ENCODE measurements around the gene PADI3.

- TF ChIP-seq YY1 (IDR thresholded peaks at IDR 0.05; ENCODE audit: insufficient read depth, insufficient read length), result no peak
- no peak for TF ChIP-seq SUZ12 (IDR thresholded peaks at IDR 0.05; ENCODE audit: extremely low read depth, insufficient read depth, insufficient read length)
Observed at GRCh38 chr1:17270891-17271765, 22.2 kb downstream of the PADI3 start.

All from NT2/D1 (cell line).